ENCODE data around the gene GRID2IP. TPM values are rescaled to one million over a fixed set of nuclear protein-coding genes. Genes with fewer than 3 reads are reported as not detected.
A peak's percentile ranks its signal among the peaks of the same experiment; 100 is the strongest.
"Not testable (repeated sequence)": the region's sequence is repeated elsewhere in the genome, so short reads cannot be mapped to it uniquely, and the experiment has no call there.

GRID2IP gene
- total RNA-seq, 2 donors from 2014 or later: 0.73 to 2.6 TPM

GRCh38 chr7:6451224-6451705 lies 100.0 kb downstream of the GRID2IP start:
- Histone ChIP-seq H3K27ac (no peak overlapping the region), H3K4me1 (replicated peaks) (no peaks in the 10 kb centered on the region), H3K36me3 (no peaks in the 10 kb centered on the region), H3K9me3 (no peaks in the 10 kb centered on the region), H3K27me3 (replicated peaks; ENCODE audit: insufficient read depth) (no peaks in the 10 kb centered on the region), H3K4me3 (no peak overlapping the region)
- intact Hi-C loops (cut with DNase I): no loop called here
- no peak for DNase-seq (ENCODE audit: low spot score)
- WGBS: 96% methylated on average over 6 of the region's 6 CpGs
- TF ChIP-seq, protein P1, sequence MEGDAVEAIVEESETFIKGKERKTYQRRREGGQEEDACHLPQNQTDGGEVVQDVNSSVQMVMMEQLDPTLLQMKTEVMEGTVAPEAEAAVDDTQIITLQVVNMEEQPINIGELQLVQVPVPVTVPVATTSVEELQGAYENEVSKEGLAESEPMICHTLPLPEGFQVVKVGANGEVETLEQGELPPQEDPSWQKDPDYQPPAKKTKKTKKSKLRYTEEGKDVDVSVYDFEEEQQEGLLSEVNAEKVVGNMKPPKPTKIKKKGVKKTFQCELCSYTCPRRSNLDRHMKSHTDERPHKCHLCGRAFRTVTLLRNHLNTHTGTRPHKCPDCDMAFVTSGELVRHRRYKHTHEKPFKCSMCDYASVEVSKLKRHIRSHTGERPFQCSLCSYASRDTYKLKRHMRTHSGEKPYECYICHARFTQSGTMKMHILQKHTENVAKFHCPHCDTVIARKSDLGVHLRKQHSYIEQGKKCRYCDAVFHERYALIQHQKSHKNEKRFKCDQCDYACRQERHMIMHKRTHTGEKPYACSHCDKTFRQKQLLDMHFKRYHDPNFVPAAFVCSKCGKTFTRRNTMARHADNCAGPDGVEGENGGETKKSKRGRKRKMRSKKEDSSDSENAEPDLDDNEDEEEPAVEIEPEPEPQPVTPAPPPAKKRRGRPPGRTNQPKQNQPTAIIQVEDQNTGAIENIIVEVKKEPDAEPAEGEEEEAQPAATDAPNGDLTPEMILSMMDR (IDR thresholded peaks at IDR 0.05): no peak
- TF ChIP-seq POLR2AphosphoS5 (IDR thresholded peaks at IDR 0.05): no peak
- TF ChIP-seq POLR2A (IDR thresholded peaks at IDR 0.05): no peak

GRCh38 chr7:6450591-6450990 lies 100.7 kb downstream of the GRID2IP start:
- WGBS: 91% methylated on average over 9 of the region's 10 CpGs
- not testable (repeated sequence) for DNase-seq (ENCODE audit: low spot score)

DNA sequence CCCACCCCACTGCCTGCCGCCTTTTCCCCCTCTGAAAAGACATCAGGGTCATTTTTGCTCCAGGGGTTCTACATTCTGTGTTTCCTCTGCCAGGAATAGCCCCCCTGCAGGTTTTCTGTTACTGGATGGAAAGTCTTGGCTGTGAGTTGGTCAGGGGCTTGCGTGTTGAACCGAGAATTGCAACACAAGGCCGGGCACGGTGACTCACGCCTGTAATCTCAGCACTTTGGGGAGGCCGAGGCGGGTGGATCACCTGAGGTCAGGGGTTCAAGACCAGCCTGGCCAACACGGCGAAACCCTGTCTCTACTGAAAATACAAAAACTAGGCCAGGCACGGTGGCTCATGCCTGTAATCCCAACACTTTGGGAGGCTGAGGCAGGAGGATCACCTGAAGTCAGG lies 101.4 kb downstream of the GRID2IP start:
- H3K36me3 ChIP-seq; H3K4me3 ChIP-seq; DNase-seq (ENCODE audit: low spot score); H3K9me3 ChIP-seq; H3K27ac ChIP-seq; H3K27me3 ChIP-seq (replicated peaks; ENCODE audit: insufficient read depth); H3K4me1 ChIP-seq (replicated peaks); intact Hi-C loops (cut with DNase I): not testable (repeated sequence)
- WGBS: 88% methylated on average over 10 of the region's 11 CpGs

More at GRCh38 chr7:6450591-6450990, 100.7 kb downstream of the GRID2IP start:
- H3K36me3 ChIP-seq; H3K27me3 ChIP-seq (replicated peaks; ENCODE audit: insufficient read depth); H3K27ac ChIP-seq; H3K4me1 ChIP-seq (replicated peaks); intact Hi-C loops (cut with DNase I); H3K4me3 ChIP-seq; H3K9me3 ChIP-seq: not testable (repeated sequence)

DNA sequence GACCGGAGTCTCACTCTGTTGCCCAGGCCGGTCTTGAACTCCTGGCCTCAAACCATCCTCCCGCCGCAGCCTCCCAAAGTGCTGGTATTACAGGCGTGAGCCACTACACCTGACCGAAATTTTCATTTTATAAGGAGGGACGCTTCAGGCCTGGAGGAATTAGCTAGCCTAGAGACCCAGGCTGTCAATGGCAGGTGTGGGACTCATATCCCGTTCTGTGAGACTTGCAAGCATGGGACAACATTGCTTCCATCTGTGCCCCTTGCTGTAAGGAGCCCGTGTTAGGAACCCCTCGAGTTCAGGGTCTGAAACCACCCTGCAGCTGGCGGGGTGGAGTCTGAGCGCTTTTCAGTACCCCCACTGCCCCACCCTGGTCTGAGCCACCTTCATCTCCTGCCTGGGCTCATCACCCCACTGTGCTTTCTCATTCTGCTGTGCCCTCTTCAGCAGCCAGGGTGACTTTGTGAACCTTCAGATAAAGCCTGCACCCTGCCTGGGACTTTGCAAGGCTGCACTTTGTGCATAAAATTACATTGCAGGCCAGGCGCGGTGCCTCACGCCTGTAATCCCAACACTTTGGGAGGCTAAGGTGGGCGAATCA lies 102.2 kb downstream of the GRID2IP start:
- WGBS: 86% methylated on average over 16 of the region's 16 CpGs
- peak overlapping the region; percentile 14 to 83 for H3K27ac ChIP-seq
- no peaks in the 10 kb centered on the region for H3K36me3 ChIP-seq
- no peaks in the 10 kb centered on the region for H3K4me1 ChIP-seq (replicated peaks)
- no peak for DNase-seq (ENCODE audit: low spot score)
- TF ChIP-seq POLR2A (IDR thresholded peaks at IDR 0.05) (no peak), POLR2AphosphoS5 (IDR thresholded peaks at IDR 0.05) (no peak)
- TF ChIP-seq, protein P1 (IDR thresholded peaks at IDR 0.05): no peak
- no peaks in the 10 kb centered on the region for H3K27me3 ChIP-seq (replicated peaks; ENCODE audit: insufficient read depth)
- H3K4me3 ChIP-seq: no peak overlapping the region
- no peaks in the 10 kb centered on the region for H3K9me3 ChIP-seq
- intact Hi-C loops (cut with DNase I): no loop called here

DNA sequence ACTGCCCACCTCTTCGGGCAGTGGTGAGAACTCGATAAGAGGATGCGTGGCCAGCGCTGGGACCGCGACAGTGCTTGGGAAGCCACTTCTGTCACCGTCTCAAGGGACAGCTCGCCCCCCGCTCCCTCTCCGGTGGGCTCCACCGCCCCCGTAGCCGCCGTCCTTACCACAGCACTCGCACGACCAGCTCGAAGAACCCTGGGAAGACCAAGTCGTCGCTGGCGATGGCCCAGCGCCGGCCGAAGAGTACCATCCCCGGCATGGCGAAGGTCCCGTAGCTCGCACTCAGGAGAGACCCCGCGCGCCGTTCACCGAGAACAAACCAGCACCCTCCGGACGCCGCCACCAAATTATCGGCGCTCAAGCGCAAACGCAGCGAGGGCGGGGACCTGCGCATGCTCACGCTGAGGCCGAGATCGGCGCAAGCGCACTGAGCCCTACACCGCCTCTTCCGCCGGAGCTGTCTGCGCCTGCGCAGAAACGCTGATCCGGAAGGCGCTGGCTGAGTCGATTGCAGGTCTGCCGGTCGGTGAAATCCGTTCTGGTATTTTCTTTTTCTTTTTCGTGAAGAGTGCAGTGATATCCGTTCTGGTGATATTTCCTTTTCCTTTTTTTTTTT lies 103.6 kb downstream of the GRID2IP start, which contains the start of gene DAGLB:
Gene DAGLB, minus strand, starts transcription at position 374 of the 619 bp plus-strand sequence. Its CDS starts 112 bp downstream, at position 262.
- intact Hi-C loops (cut with DNase I): no loop called here
- TF ChIP-seq, protein P1 (IDR thresholded peaks at IDR 0.05): peak in 2 of 4 experiments; percentile 27 to 36
- TF ChIP-seq POLR2A (IDR thresholded peaks at IDR 0.05) (peak; percentile 95), POLR2AphosphoS5 (IDR thresholded peaks at IDR 0.05) (peak; percentile 98)

More for the DNA sequence above, 103.6 kb downstream of the GRID2IP start, which contains the start of gene DAGLB:
- peak; percentile 85 for DNase-seq (ENCODE audit: low spot score)
- H3K27me3 ChIP-seq (replicated peaks; ENCODE audit: insufficient read depth): no peaks in the 10 kb centered on the region
- peak within 1 kb of the TSS; percentile 83 to 86 for H3K27ac ChIP-seq
- peak within 1 kb of the TSS; percentile 78 to 80 for H3K4me3 ChIP-seq
- under 1% methylated on average over 61 of the region's 61 CpGs for WGBS
- no peaks in the 10 kb centered on the region for H3K36me3 ChIP-seq
- H3K9me3 ChIP-seq: no peaks in the 10 kb centered on the region
- H3K4me1 ChIP-seq (replicated peaks): no peaks in the 10 kb centered on the region

Other genes with a start within 250 kb of the GRID2IP start
- gene FAM220A, start 202.5 kb downstream of the GRID2IP start, total RNA-seq: 10 to 100 TPM; 15.0 to 26.6 TPM
- gene RAC1, start 176.9 kb downstream of the GRID2IP start, total RNA-seq: 100 to 1,000 TPM; 175 to 180 TPM
- gene DAGLB, start 103.5 kb downstream of the GRID2IP start, total RNA-seq: 10 to 100 TPM in 1 of 2 donors, 1 to 10 TPM in 1; 9.7 to 20.4 TPM
- 100 to 1,000 TPM in 1 of 2 donors, 10 to 100 TPM in 1; 75.2 to 117 TPM for gene KDELR2, start 67.3 kb downstream of the GRID2IP start, total RNA-seq
- gene ZDHHC4, start 26.0 kb upstream of the GRID2IP start, total RNA-seq: 10 to 100 TPM; 69.9 to 73.3 TPM
- 10 to 100 TPM; 38.3 to 38.7 TPM for gene INTS15, start 38.6 kb upstream of the GRID2IP start, total RNA-seq
- gene ZNF853, start 64.1 kb upstream of the GRID2IP start, total RNA-seq: 10 to 100 TPM; 16.5 to 17.2 TPM
- 10 to 100 TPM; 39.2 to 53.8 TPM for gene ZNF316, start 85.9 kb upstream of the GRID2IP start, total RNA-seq
- gene ZNF12, start 155.5 kb upstream of the GRID2IP start, total RNA-seq: 10 to 100 TPM; 22.1 to 24.1 TPM
- gene RSPH10B2, start 202.6 kb upstream of the GRID2IP start, total RNA-seq: 10 to 100 TPM in 1 of 2 donors, not detected in 1; 14.6 TPM

All from prostate gland (tissue), 2 donors.